ENCODE results near the gene SCN8A. TPM values are rescaled to one million over a fixed set of nuclear protein-coding genes. Genes with fewer than 3 reads are reported as not detected.

Gene SCN8A
- total and polyA plus RNA-seq, 2 donors (not counting 3 experiments of a cell fraction or from before 2014, with no cell fraction given) = 9.4 to 20.4 TPM

- H3K9me1 ChIP-seq (replicated peaks; ENCODE audit: control insufficient read depth, extremely low read depth, insufficient read depth, low read length) = no peaks in the 10 kb centered on the region
- no peaks in the 10 kb centered on the region for H4K20me1 ChIP-seq (replicated peaks; ENCODE audit: control insufficient read depth, extremely low read depth, insufficient read depth, low read length)
- H3K9me3 ChIP-seq (replicated peaks; ENCODE audit: control insufficient read depth, insufficient read depth, low read length) = no peaks in the 10 kb centered on the region
- TF ChIP-seq EZH2 (IDR thresholded peaks at IDR 0.05; ENCODE audit: borderline replicate concordance, low read depth, low read length, severe bottlenecking) (no peak), MYC (IDR thresholded peaks at IDR 0.05; ENCODE audit: low read depth, low read length) (no peak), POLR2AphosphoS5 (IDR thresholded peaks at IDR 0.05; ENCODE audit: insufficient read depth, low read depth, low read length) (no peak), FOS (IDR thresholded peaks at IDR 0.05; ENCODE audit: borderline replicate concordance, insufficient read depth, low read length) (no peak), JUN (IDR thresholded peaks at IDR 0.05; ENCODE audit: borderline replicate concordance, insufficient read depth, insufficient read length, low read depth) (no peak), POLR2A (IDR thresholded peaks at IDR 0.05; ENCODE audit: low read depth, low read length) (no peak), GATA2 (IDR thresholded peaks at IDR 0.05; ENCODE audit: insufficient read depth, insufficient read length, low read depth, low read length) (no peak), CTCF (IDR thresholded peaks at IDR 0.05; ENCODE audit: extremely low read depth in 1 of 2, insufficient read depth in 1 of 2, low read depth in 1 of 2, low read length in 2 of 2) (no peak)
- TF ChIP-seq, protein P1, sequence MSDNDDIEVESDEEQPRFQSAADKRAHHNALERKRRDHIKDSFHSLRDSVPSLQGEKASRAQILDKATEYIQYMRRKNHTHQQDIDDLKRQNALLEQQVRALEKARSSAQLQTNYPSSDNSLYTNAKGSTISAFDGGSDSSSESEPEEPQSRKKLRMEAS (IDR thresholded peaks at IDR 0.05; ENCODE audit: insufficient read depth, insufficient read length) = no peak
- no peak overlapping the region for H3K27ac ChIP-seq (ENCODE audit: insufficient read depth, low read depth, low read length)
- no peak overlapping the region for H3K4me2 ChIP-seq (ENCODE audit: insufficient read depth, low read length)
- TSS peak; percentile 42 for BruUV-seq (replicated peaks)
- H3K4me3 ChIP-seq (replicated peaks in 1 of 3; ENCODE audit: insufficient read depth in 1 of 3, low read depth in 1 of 3, low read length in 3 of 3) = no peak overlapping the region
- POLR2A ChIA-PET = no interaction called here
- no peaks in the 10 kb centered on the region for H3K27me3 ChIP-seq (ENCODE audit: control insufficient read depth in 2 of 2, insufficient read depth in 2 of 2, low read length in 2 of 2)
- no peak overlapping the region for H2AFZ ChIP-seq (ENCODE audit: low read depth, low read length)
- CTCF ChIA-PET = interaction anchor here (0.6 to 6.9 kb wide), 5 partner anchors 9 to 293 kb away, joined by 3 to 52 read pairs (median 21); no protein-coding TSS in a partner anchor
- FAIRE-seq = no peak
- DNase-seq (ENCODE audit: low read depth, low spot score) = no peak
- no peaks in the 10 kb centered on the region for H3K79me2 ChIP-seq (ENCODE audit: control insufficient read depth, insufficient read depth, low read length)
- intact Hi-C loops (cut with micrococcal nuclease) (loop anchor here (2.0 kb wide), 1 partner anchor 59 kb away; no protein-coding TSS in a partner anchor), dilution Hi-C loops (cut with MboI; ENCODE audit: extremely low pct_ligation_motif_present, low sequenced_read_pairs) (no loop called here)
- H3K9ac ChIP-seq (replicated peaks; ENCODE audit: extremely low read depth, insufficient read depth, low read length) = no peak overlapping the region
- no peaks in the 10 kb centered on the region for H3K36me3 ChIP-seq (ENCODE audit: control insufficient read depth in 2 of 2, extremely low read depth in 1 of 2, insufficient read depth in 2 of 2, low read length in 2 of 2)
- peaks cover 9% of the 10 kb centered on the region for H3K4me1 ChIP-seq (ENCODE audit: control insufficient read depth, extremely low read depth, insufficient read depth, low read length)
Measured at GRCh38 chr12:51815571-51815970, 224.5 kb downstream of the SCN8A start.

Data from endothelial cell of umbilical vein (primary cell).